GM12878 (cell line): Measurements from ENCODE around the gene RASL12. TPM values are rescaled to one million over a fixed set of nuclear protein-coding genes. Genes with fewer than 3 reads are reported as not detected.

Experiments used
- ATAC-seq: fragments of 200-7000 bp; cut with Tn5 transposase; 3 replicates; pipeline ENCODE4 v1.9.1; 2020; ENCODE audit warnings: mild to moderate bottlenecking, moderate library complexity
- BruUV-seq: library from RNA; stranded (reverse); fragments of 400-500 nt; replicated peaks from 2 replicates; lab custom pipeline; 2021; lab: Mats Ljungman, UMichigan
- CTCF ChIA-PET: fragments of 300-600 bp; sonication (Branson Sonifier 250); formaldehyde crosslinking; extraction: SDS; loops from one replicate; lab custom pipeline; 2021; ENCODE audit warnings: inconsistent platforms; lab: Yijun Ruan, JAX
- POLR2A ChIA-PET: fragments of 350-600 bp; formaldehyde crosslinking; extraction: SDS; loops from one replicate; lab custom pipeline; 2021; ENCODE audit warnings: inconsistent platforms; lab: Charles Lee
- RAD21 ChIA-PET: fragments of 300-600 bp; sonication (Branson Sonifier 250); formaldehyde crosslinking; loops from one replicate; lab custom pipeline; 2023; ENCODE audit warnings: antibody characterized with exemption; ENCODE audit not compliant: unreplicated experiment; lab: Charles Lee
- SMC1A ChIA-PET: fragments of 300-600 bp; sonication (Branson Sonifier 250); formaldehyde crosslinking; loops from one replicate; lab custom pipeline; 2023; ENCODE audit not compliant: unreplicated experiment, uncharacterized antibody; lab: Charles Lee
- DNase-seq: peaks from one replicate; pipeline ENCODE4 v3.0.0-alpha.2; 2011; ENCODE audit warnings: low read depth, low spot score
- FAIRE-seq: peaks from 3 replicates; lab custom pipeline; 2011; peaks lifted over from hg19 to GRCh38; lab: Jason Lieb, UNC
- H2AFZ ChIP-seq: 2 replicates; pipeline ENCODE4 v1.6.0; 2011; ENCODE audit warnings: low read depth, low read length, control low read depth; ENCODE audit not compliant: control insufficient read depth
- H3K27ac ChIP-seq: 2 replicates; pipeline ENCODE4 v1.5.1; 2011; ENCODE audit warnings: control low read depth; ENCODE audit not compliant: control insufficient read depth, insufficient read depth
- H3K27me3 ChIP-seq, 2 experiments: replicated peaks in 1 of 2; 2 replicates each; pipeline versions ENCODE4 v1.6.0 to v1.6.1; 2011; ENCODE audit warnings: low read length in 1 of 2; ENCODE audit not compliant: control insufficient read depth in 2 of 2, insufficient read depth in 2 of 2
- H3K36me3 ChIP-seq, 2 experiments: 2 replicates each; pipeline ENCODE4 v1.5.1; 2011; ENCODE audit warnings: low read length in 1 of 2; ENCODE audit not compliant: control insufficient read depth in 2 of 2, insufficient read depth in 2 of 2
- H3K4me1 ChIP-seq: 2 replicates; pipeline ENCODE4 v1.6.1; 2011; ENCODE audit warnings: mild to moderate bottlenecking, low read length, moderate library complexity, mixed read lengths; ENCODE audit not compliant: control insufficient read depth, insufficient read depth
- H3K4me2 ChIP-seq: 2 replicates; pipeline ENCODE4 v1.6.0; 2011; ENCODE audit warnings: control low read depth; ENCODE audit not compliant: control insufficient read depth, insufficient read depth
- H3K4me3 ChIP-seq: fragments of 200-600 bp; sonication (generic); 2 replicates; pipeline ENCODE4 v1.5.1; 2016
- H3K79me2 ChIP-seq: 2 replicates; pipeline ENCODE4 v1.6.0; 2011; ENCODE audit warnings: low read length; ENCODE audit not compliant: control insufficient read depth, insufficient read depth
- H3K9ac ChIP-seq: 2 replicates; pipeline ENCODE4 v1.8.0; 2011; ENCODE audit warnings: low read length, control low read depth, mixed read lengths; ENCODE audit not compliant: control insufficient read depth, insufficient read depth
- H3K9me3 ChIP-seq: replicated peaks from 3 replicates; pipeline ENCODE4 v1.5.1; 2011; ENCODE audit warnings: mild to moderate bottlenecking, low read length; ENCODE audit not compliant: control insufficient read depth, insufficient read depth
- H4K20me1 ChIP-seq: 2 replicates; pipeline ENCODE4 v1.6.0; 2011; ENCODE audit not compliant: control insufficient read depth, insufficient read depth
- ESRRA ChIP-seq: IDR thresholded peaks from 2 replicates; pipeline ENCODE4 v1.6.1; 2012; ENCODE audit warnings: mild to moderate bottlenecking, low read length, improper control_type of control experiment
- HCFC1 ChIP-seq: fragments of 150-350 bp; IDR thresholded peaks from 2 replicates; pipeline ENCODE4 v1.6.1; 2014; ENCODE audit warnings: low read length
- HDGF ChIP-seq: fragments of 450-650 bp; IDR thresholded peaks from 2 replicates; pipeline ENCODE4 v1.6.1; 2016; ENCODE audit warnings: antibody characterized with exemption
- PML ChIP-seq: IDR thresholded peaks from 2 replicates; pipeline ENCODE4 v1.6.1; 2012; ENCODE audit warnings: low read length, inconsistent platforms
- SMC3 ChIP-seq: IDR thresholded peaks from 2 replicates; pipeline ENCODE4 v1.6.1; 2011; ENCODE audit warnings: low read length, improper control_type of control experiment, borderline replicate concordance
- ZSCAN29 ChIP-seq: fragments of 450-650 bp; IDR thresholded peaks from 2 replicates; pipeline ENCODE4 v1.6.1; 2017; ENCODE audit warnings: mild to moderate bottlenecking, moderate library complexity
- WGBS: methylation state at CpG from one replicate; pipeline ENCODE4 v1.1.6; 2016; ENCODE audit warnings: low lambda C conversion rate; ENCODE audit not compliant: insufficient replicate concordance, insufficient coverage; ENCODE audit errors: missing lambda C conversion rate; 5-methylcytosine and 5-hydroxymethylcytosine counted together
- in situ Hi-C: fragments of 300-500 bp; cut with MboI; formaldehyde crosslinking; loops from 9 replicates; pipeline ENCODE4 v1.14.3; 2018; ENCODE audit warnings: mixed read lengths
- intact Hi-C: fragments of 100-400 bp; cut with micrococcal nuclease; formaldehyde crosslinking; loops from one replicate; pipeline ENCODE4 v1.14.2; 2022; ENCODE audit not compliant: unreplicated experiment
- polyA plus RNA-seq, 11 experiments: library from polyadenylated mRNA; depleted of rRNA in 4 of 11; unstranded in 6 of 11; stranded (reverse) in 5 of 11; fragments of >200 nt; fragmentation: Nextera tagmentation in 4 of 11; fragmentation: Illumina TruSeq in 1 of 11; extraction: Ambion mirVana in 4 of 11; extraction: Trizol in 1 of 11; gene quantifications; 1 replicate in 1 of 11; 2 replicates in 10 of 11; pipeline versions ENCODE4 v1.2.1 to v1.2.3, GENCODE V29; 2011 to 2016; ENCODE audit warnings: inconsistent platforms in 2 of 11, missing spikeins in 2 of 11, low read depth in 1 of 11
- total RNA-seq, 4 experiments: library from RNA; depleted of rRNA in 3 of 4; stranded (reverse); fragments of >200 nt in 3 of 4; fragmentation: Illumina TruSeq in 1 of 4; extraction: Trizol in 1 of 4; gene quantifications; 2 replicates each; pipeline versions ENCODE4 v1.2.1 to v1.2.3, GENCODE V29; 2013 to 2021
- TF ChIP-seq, protein P1 (sequence below), 3 experiments: IDR thresholded peaks in 2 of 3; conservative IDR thresholded peaks in 1 of 3; 2 replicates each; pipeline ENCODE4 v1.5.1; 2011; ENCODE audit warnings: low read depth in 3 of 3, low read length in 3 of 3, mild to moderate bottlenecking in 3 of 3, control low read depth in 2 of 3, moderate library complexity in 2 of 3, inconsistent platforms in 1 of 3, mixed read lengths in 1 of 3; ENCODE audit not compliant: control insufficient read depth in 2 of 3, insufficient read depth in 1 of 3; ENCODE audit errors: extremely low read depth in 1 of 3

RASL12 gene
- total and polyA plus RNA-seq, 10 of the 15 experiments (the other 5 are each of a cell fraction or from before 2014, with no cell fraction given), result 0.06 to 0.10 TPM; not detected in 8

GRCh38 chr15:65077981-65078352 is 10.2 kb upstream of the RASL12 start:
- intact Hi-C loops (loop anchor here (1.0 to 2.0 kb wide), 2 partner anchors 23 to 45 kb away; no protein-coding TSS in a partner anchor), in situ Hi-C loops (no loop called here)
- Histone ChIP-seq H3K9ac (no peak overlapping the region), H3K9me3 (no peaks in the 10 kb centered on the region), H3K27ac (no peak overlapping the region), H3K36me3 (no peaks in the 10 kb centered on the region), H3K79me2 (no peaks in the 10 kb centered on the region), H3K4me1 (no peaks in the 10 kb centered on the region), H2AFZ (no peak overlapping the region), H3K4me2 (no peak overlapping the region), H3K27me3 (no peaks in the 10 kb centered on the region), H4K20me1 (peaks cover 3% of the 10 kb centered on the region; the same call in 1 of the 2 replicates), H3K4me3 (no peak overlapping the region)
- POLR2A ChIA-PET, result interaction anchor here (1.0 kb wide), 1 partner anchor 11 kb away, joined by 3 read pairs; no protein-coding TSS in a partner anchor
- RAD21 ChIA-PET, result interaction anchor here (1.4 to 1.6 kb wide), 2 partner anchors 23 to 44 kb away, joined by 5 to 8 read pairs; no protein-coding TSS in a partner anchor
- no peak for DNase-seq
- 42% methylated on average over 12 of the region's 24 CpGs for WGBS
- no TSS peak for BruUV-seq
- SMC1A ChIA-PET, result no interaction called here
- no peak for FAIRE-seq
- CTCF ChIA-PET, result interaction anchor here (1.1 to 2.6 kb wide), 4 partner anchors 16 to 44 kb away, joined by 3 to 17 read pairs (median 6); no protein-coding TSS in a partner anchor
- peak; percentile 63 for ATAC-seq
- TF ChIP-seq, protein P1, sequence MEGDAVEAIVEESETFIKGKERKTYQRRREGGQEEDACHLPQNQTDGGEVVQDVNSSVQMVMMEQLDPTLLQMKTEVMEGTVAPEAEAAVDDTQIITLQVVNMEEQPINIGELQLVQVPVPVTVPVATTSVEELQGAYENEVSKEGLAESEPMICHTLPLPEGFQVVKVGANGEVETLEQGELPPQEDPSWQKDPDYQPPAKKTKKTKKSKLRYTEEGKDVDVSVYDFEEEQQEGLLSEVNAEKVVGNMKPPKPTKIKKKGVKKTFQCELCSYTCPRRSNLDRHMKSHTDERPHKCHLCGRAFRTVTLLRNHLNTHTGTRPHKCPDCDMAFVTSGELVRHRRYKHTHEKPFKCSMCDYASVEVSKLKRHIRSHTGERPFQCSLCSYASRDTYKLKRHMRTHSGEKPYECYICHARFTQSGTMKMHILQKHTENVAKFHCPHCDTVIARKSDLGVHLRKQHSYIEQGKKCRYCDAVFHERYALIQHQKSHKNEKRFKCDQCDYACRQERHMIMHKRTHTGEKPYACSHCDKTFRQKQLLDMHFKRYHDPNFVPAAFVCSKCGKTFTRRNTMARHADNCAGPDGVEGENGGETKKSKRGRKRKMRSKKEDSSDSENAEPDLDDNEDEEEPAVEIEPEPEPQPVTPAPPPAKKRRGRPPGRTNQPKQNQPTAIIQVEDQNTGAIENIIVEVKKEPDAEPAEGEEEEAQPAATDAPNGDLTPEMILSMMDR (IDR thresholded peaks at IDR 0.05 in 2 of 3, conservative IDR thresholded peaks at IDR 0.05 in 1 of 3; ENCODE audit: control insufficient read depth in 2 of 3, extremely low read depth in 1 of 3, insufficient read depth in 1 of 3, low read depth in 3 of 3, low read length in 3 of 3), result peak; percentile 3 to 45 (median 43); a peak in 3 of 6 replicates
- TF ChIP-seq SMC3 (peak; percentile 46; the same call in 1 of the 2 replicates), HCFC1 (no peak), PML (no peak), ZSCAN29 (peak; percentile 85; the same call in 1 of the 2 replicates), HDGF (no peak), ESRRA (no peak)
